Naive thymus-derived CD8-positive, alpha-beta T cell (primary cell): ENCODE measurements around the gene IL4I1. TPM values are rescaled to one million over a fixed set of nuclear protein-coding genes. Genes with fewer than 3 reads are reported as not detected.

ENCODE experiments used
- ATAC-seq, 2 donors: fragments of 150-1000 bp; cut with Tn5 transposase in 1 of 2; sonication (Bioruptor Pico), chemical (Tn5 transposase) in 1 of 2; 1 replicate in 1 of 2; 2 replicates in 1 of 2; pipeline ENCODE4 v1.10.0; 2021; ENCODE audit warnings: mild to moderate bottlenecking in 2 of 2, moderate library complexity in 2 of 2
- POLR2A ChIA-PET: fragments of 350-600 bp; sonication (Branson Sonifier 250); formaldehyde crosslinking; loops from one replicate; lab custom pipeline; 2021; ENCODE audit warnings: antibody characterized with exemption; lab: Charles Lee
- DNase-seq, 10 donors: peaks; one replicate each; pipeline versions ENCODE4 v3.0.0 to v3.0.0-alpha.2; 2020 to 2022
- H3K27ac Mint-ChIP-seq, 10 donors: one replicate each; pipeline ENCODE4 v1.8.0; 2020 to 2022; ENCODE audit warnings: mild to moderate bottlenecking in 10 of 10, mixed read lengths in 10 of 10, moderate library complexity in 4 of 10, inconsistent platforms in 1 of 10
- H3K27me3 Mint-ChIP-seq, 5 donors: one replicate each; pipeline ENCODE4 v1.8.0; 2021 to 2022; ENCODE audit warnings: mixed read lengths in 5 of 5
- H3K36me3 Mint-ChIP-seq, 3 donors: one replicate each; pipeline ENCODE4 v1.8.0; 2020 to 2022; ENCODE audit warnings: mixed read lengths in 3 of 3, mild to moderate bottlenecking in 2 of 3, inconsistent platforms in 1 of 3
- H3K4me1 Mint-ChIP-seq, 4 donors: one replicate each; pipeline ENCODE4 v1.8.0; 2021 to 2022; ENCODE audit warnings: mixed read lengths in 4 of 4
- H3K4me3 Mint-ChIP-seq, 10 donors: one replicate each; pipeline ENCODE4 v1.8.0; 2020 to 2022; ENCODE audit warnings: mild to moderate bottlenecking in 10 of 10, mixed read lengths in 10 of 10, moderate library complexity in 6 of 10, inconsistent platforms in 1 of 10
- H3K9me3 Mint-ChIP-seq, 9 donors: one replicate each; pipeline ENCODE4 v1.8.0; 2020 to 2022; ENCODE audit warnings: mixed read lengths in 9 of 9, mild to moderate bottlenecking in 3 of 9, inconsistent platforms in 1 of 9, moderate library complexity in 1 of 9
- microRNA-seq: library from miRNA; unstranded; fragments of <30 nt; microRNA quantifications from one replicate; pipeline ENCODE4 v1.2.0, GENCODE V29; 2022; ENCODE audit warnings: borderline microRNAs expressed
- polyA plus RNA-seq, 3 donors: library from polyadenylated mRNA; unstranded; fragments of 300-500 nt; fragmentation: Illumina TruSeq; gene quantifications; one replicate each; pipeline ENCODE4 v1.2.3, GENCODE V29; 2021
- total RNA-seq, 8 experiments: library from RNA in 2 of 8; stranded (reverse) in 2 of 8; gene quantifications; one replicate each; pipeline ENCODE4 v1.2.3 and lab custom pipeline; 2021 to 2026

Gene IL4I1
- total and polyA plus RNA-seq, 5 experiments from 2014 or later, result 0.24 to 1.1 (median 0.26) TPM

- H3K4me1 Mint-ChIP-seq, result peaks cover 0 to 23% (median 1%) of the 10 kb centered on the region in 4 donors
- POLR2A ChIA-PET, result interaction anchor here (0.6 kb wide), 1 partner anchor 292 kb away, joined by 3 read pairs; no protein-coding TSS in a partner anchor
- H3K36me3 Mint-ChIP-seq, result peaks cover 0 to 17% (median 8%) of the 10 kb centered on the region in 3 donors
- no peaks in the 10 kb centered on the region for H3K27me3 Mint-ChIP-seq
- DNase-seq, result no peak
- no peak overlapping the region for H3K4me3 Mint-ChIP-seq
- H3K27ac Mint-ChIP-seq, result peak overlapping the region in 1 of 10 donors; percentile 62
- peak in 1 of 2 donors; percentile 37 for ATAC-seq
- H3K9me3 Mint-ChIP-seq, result no peaks in the 10 kb centered on the region
Observed at GRCh38 chr19:49843265-49843664, 53.4 kb downstream of the IL4I1 start.

GRCh38 chr19:49840736-49841249, 55.9 kb downstream of the IL4I1 start:
- DNase-seq, result no peak
- Mint-ChIP-seq H3K4me1 (peaks cover 0 to 16% (median 0%) of the 10 kb centered on the region in 4 donors), H3K27me3 (no peaks in the 10 kb centered on the region), H3K36me3 (peaks cover 0 to 25% (median 10%) of the 10 kb centered on the region in 3 donors), H3K9me3 (no peaks in the 10 kb centered on the region), H3K27ac (peak overlapping the region in 1 of 10 donors; percentile 21), H3K4me3 (no peak overlapping the region)
- ATAC-seq, result no peak
- POLR2A ChIA-PET, result no interaction called here

GRCh38 chr19:49840321-49840720, 56.4 kb downstream of the IL4I1 start:
- H3K4me3 Mint-ChIP-seq, result no peak overlapping the region
- POLR2A ChIA-PET, result no interaction called here
- ATAC-seq (no peak), DNase-seq (no peak)
- no peaks in the 10 kb centered on the region for H3K9me3 Mint-ChIP-seq
- peaks cover 0 to 27% (median 10%) of the 10 kb centered on the region in 3 donors for H3K36me3 Mint-ChIP-seq
- H3K4me1 Mint-ChIP-seq, result peaks cover 0 to 16% (median 0%) of the 10 kb centered on the region in 4 donors
- peak overlapping the region in 1 of 10 donors; percentile 21 for H3K27ac Mint-ChIP-seq
- no peaks in the 10 kb centered on the region for H3K27me3 Mint-ChIP-seq

- no peak for DNase-seq
- Mint-ChIP-seq H3K27ac (no peak overlapping the region), H3K9me3 (no peaks in the 10 kb centered on the region), H3K4me3 (no peak overlapping the region), H3K36me3 (peaks cover 0 to 33% (median 10%) of the 10 kb centered on the region in 3 donors), H3K4me1 (peaks cover 0 to 14% (median 0%) of the 10 kb centered on the region in 4 donors), H3K27me3 (no peaks in the 10 kb centered on the region)
- no peak for ATAC-seq
- POLR2A ChIA-PET, result no interaction called here
Observed at GRCh38 chr19:49839713-49840112, 57.0 kb downstream of the IL4I1 start.

Small RNA genes lying within 50 kb of the gene (microRNA-seq; reads per million reads assigned to microRNA genes)
- 1.0 reads per million for gene MIR4749
- not detected for gene MIR4750

Other genes with a start within 250 kb of the IL4I1 start
- 100 to 1,000 TPM; 279 to 303 TPM for gene IRF3, start 231.0 kb downstream of the IL4I1 start, total RNA-seq
- 10 to 100 TPM; 54.6 to 76.1 (median 65.1) TPM for gene IRF3, start 231.0 kb downstream of the IL4I1 start, polyA plus RNA-seq
- 10 to 100 TPM; 22.5 to 24.0 TPM for gene BCL2L12, start 231.0 kb downstream of the IL4I1 start, total RNA-seq
- gene BCL2L12, start 231.0 kb downstream of the IL4I1 start, polyA plus RNA-seq, result 10 to 100 TPM; 19.3 to 20.6 (median 19.6) TPM
- 100 to 1,000 TPM in 1 of 2 experiments, 10 to 100 TPM in 1; 97.4 to 100 TPM for gene PRMT1, start 219.6 kb downstream of the IL4I1 start, total RNA-seq
- gene PRMT1, start 219.6 kb downstream of the IL4I1 start, polyA plus RNA-seq, result 100 to 1,000 TPM; 150 to 162 (median 158) TPM
- 1 to 10 TPM; 3.5 to 5.1 TPM for gene ADM5, start 207.3 kb downstream of the IL4I1 start, total RNA-seq
- gene ADM5, start 207.3 kb downstream of the IL4I1 start, polyA plus RNA-seq, result under 1 TPM in 2 of 3 donors, not detected in 1; 0.14 to 0.53 TPM
- gene CPT1C, start 205.8 kb downstream of the IL4I1 start, total RNA-seq, result 1 to 10 TPM; 2.3 to 2.7 TPM
- gene CPT1C, start 205.8 kb downstream of the IL4I1 start, polyA plus RNA-seq, result under 1 TPM; 0.19 to 0.54 (median 0.40) TPM
- 1 to 10 TPM; 3.5 to 4.8 TPM for gene TSKS, start 133.6 kb downstream of the IL4I1 start, total RNA-seq
- 1 to 10 TPM in 1 of 3 donors, under 1 TPM in 2; 0.17 to 1.2 (median 0.40) TPM for gene TSKS, start 133.6 kb downstream of the IL4I1 start, polyA plus RNA-seq
- 10 to 100 TPM; 56.1 to 57.8 TPM for gene AP2A1, start 129.9 kb downstream of the IL4I1 start, total RNA-seq
- gene AP2A1, start 129.9 kb downstream of the IL4I1 start, polyA plus RNA-seq, result 1 to 10 TPM; 4.5 to 6.5 (median 4.9) TPM
- 10 to 100 TPM; 23.0 to 28.8 TPM for gene FUZ, start 83.6 kb downstream of the IL4I1 start, total RNA-seq
- 1 to 10 TPM; 5.4 to 7.5 (median 7.0) TPM for gene FUZ, start 83.6 kb downstream of the IL4I1 start, polyA plus RNA-seq
- gene MED25, start 78.6 kb downstream of the IL4I1 start, total RNA-seq, result 10 to 100 TPM; 39.8 to 43.2 TPM
- 10 to 100 TPM in 2 of 3 donors, 1 to 10 TPM in 1; 7.5 to 19.2 (median 13.1) TPM for gene MED25, start 78.6 kb downstream of the IL4I1 start, polyA plus RNA-seq
- gene PTOV1, start 45.7 kb downstream of the IL4I1 start, total RNA-seq, result 100 to 1,000 TPM; 178 to 186 TPM
- 10 to 100 TPM; 42.9 to 67.4 (median 50.9) TPM for gene PTOV1, start 45.7 kb downstream of the IL4I1 start, polyA plus RNA-seq
- gene PNKP, start 29.3 kb downstream of the IL4I1 start, total RNA-seq, result 100 to 1,000 TPM; 170 to 176 TPM
- gene PNKP, start 29.3 kb downstream of the IL4I1 start, polyA plus RNA-seq, result 10 to 100 TPM; 21.1 to 24.3 (median 21.4) TPM
- gene AKT1S1, start 19.5 kb downstream of the IL4I1 start, total RNA-seq, result 10 to 100 TPM; 28.4 to 30.4 TPM
- gene AKT1S1, start 19.5 kb downstream of the IL4I1 start, polyA plus RNA-seq, result 1 to 10 TPM; 2.6 to 4.5 (median 3.9) TPM
- gene TBC1D17, start 19.2 kb downstream of the IL4I1 start, total RNA-seq, result 10 to 100 TPM; 92.7 to 94.0 TPM
- gene TBC1D17, start 19.2 kb downstream of the IL4I1 start, polyA plus RNA-seq, result 10 to 100 TPM in 2 of 3 donors, 1 to 10 TPM in 1; 8.1 to 17.7 (median 11.3) TPM
- 1 to 10 TPM; 8.4 to 9.2 TPM for gene ATF5, start 32.3 kb upstream of the IL4I1 start, total RNA-seq
- under 1 TPM; 0.71 to 0.97 (median 0.84) TPM for gene ATF5, start 32.3 kb upstream of the IL4I1 start, polyA plus RNA-seq
- 10 to 100 TPM; 53.9 to 61.4 TPM for gene NUP62, start 32.6 kb upstream of the IL4I1 start, total RNA-seq
- gene NUP62, start 32.6 kb upstream of the IL4I1 start, polyA plus RNA-seq, result 10 to 100 TPM; 38.5 to 54.5 (median 49.1) TPM
- gene SIGLEC11, start 64.3 kb upstream of the IL4I1 start, total RNA-seq, result not detected
- gene SIGLEC11, start 64.3 kb upstream of the IL4I1 start, polyA plus RNA-seq, result not detected
- 100 to 1,000 TPM in 1 of 2 experiments, 10 to 100 TPM in 1; 92.8 to 106 TPM for gene VRK3, start 128.5 kb upstream of the IL4I1 start, total RNA-seq
- gene VRK3, start 128.5 kb upstream of the IL4I1 start, polyA plus RNA-seq, result 10 to 100 TPM; 73.4 to 91.8 (median 81.2) TPM
- gene ZNF473, start 129.1 kb upstream of the IL4I1 start, total RNA-seq, result 10 to 100 TPM in 1 of 2 experiments, 1 to 10 TPM in 1; 9.8 to 11.1 TPM
- 1 to 10 TPM; 3.6 to 7.0 (median 3.7) TPM for gene ZNF473, start 129.1 kb upstream of the IL4I1 start, polyA plus RNA-seq